Activated CD4-positive, alpha-beta memory T cell treated with anti-CD3 and anti-CD28 coated beads, Interleukin-2, amount 10 ng/mL, durations not matched to agents 7 days and 5 days (primary cell): ENCODE results near the gene ARVCF. TPM values are rescaled to one million over a fixed set of nuclear protein-coding genes. Genes with fewer than 3 reads are reported as not detected.

ENCODE experiments used
- CTCF ChIA-PET: fragments of 350-600 bp; sonication (Branson Sonifier 250); formaldehyde crosslinking; loops from one replicate; lab custom pipeline; 2021; ENCODE audit warnings: antibody characterized with exemption, inconsistent platforms; lab: Charles Lee
- POLR2A ChIA-PET: fragments of 350-600 bp; sonication (Branson Sonifier 250); formaldehyde crosslinking; loops from one replicate; lab custom pipeline; 2021; ENCODE audit warnings: antibody characterized with exemption; lab: Charles Lee
- DNase-seq: peaks from one replicate; pipeline ENCODE4 v3.0.0-alpha.2; 2020
- H3K27ac Mint-ChIP-seq: one replicate; pipeline ENCODE4 v1.8.0; 2021; ENCODE audit warnings: mild to moderate bottlenecking, mixed read lengths
- H3K27me3 Mint-ChIP-seq: one replicate; pipeline ENCODE4 v1.8.0; 2021; ENCODE audit warnings: mixed read lengths
- H3K36me3 Mint-ChIP-seq: one replicate; pipeline ENCODE4 v1.8.0; 2021; ENCODE audit warnings: low read depth, mixed read lengths
- H3K4me1 Mint-ChIP-seq: one replicate; pipeline ENCODE4 v1.8.0; 2021; ENCODE audit warnings: mixed read lengths
- H3K4me3 Mint-ChIP-seq: one replicate; pipeline ENCODE4 v1.8.0; 2021; ENCODE audit warnings: mild to moderate bottlenecking, mixed read lengths
- H3K9me3 Mint-ChIP-seq: one replicate; pipeline ENCODE4 v1.8.0; 2021; ENCODE audit warnings: mixed read lengths
- total RNA-seq, 2 experiments: library from RNA; stranded (reverse); gene quantifications; one replicate each; pipeline ENCODE4 v1.2.3, GENCODE V29; 2021

Gene ARVCF
- total RNA-seq, 2 experiments from 2014 or later = 0.58 to 0.71 TPM

DNA sequence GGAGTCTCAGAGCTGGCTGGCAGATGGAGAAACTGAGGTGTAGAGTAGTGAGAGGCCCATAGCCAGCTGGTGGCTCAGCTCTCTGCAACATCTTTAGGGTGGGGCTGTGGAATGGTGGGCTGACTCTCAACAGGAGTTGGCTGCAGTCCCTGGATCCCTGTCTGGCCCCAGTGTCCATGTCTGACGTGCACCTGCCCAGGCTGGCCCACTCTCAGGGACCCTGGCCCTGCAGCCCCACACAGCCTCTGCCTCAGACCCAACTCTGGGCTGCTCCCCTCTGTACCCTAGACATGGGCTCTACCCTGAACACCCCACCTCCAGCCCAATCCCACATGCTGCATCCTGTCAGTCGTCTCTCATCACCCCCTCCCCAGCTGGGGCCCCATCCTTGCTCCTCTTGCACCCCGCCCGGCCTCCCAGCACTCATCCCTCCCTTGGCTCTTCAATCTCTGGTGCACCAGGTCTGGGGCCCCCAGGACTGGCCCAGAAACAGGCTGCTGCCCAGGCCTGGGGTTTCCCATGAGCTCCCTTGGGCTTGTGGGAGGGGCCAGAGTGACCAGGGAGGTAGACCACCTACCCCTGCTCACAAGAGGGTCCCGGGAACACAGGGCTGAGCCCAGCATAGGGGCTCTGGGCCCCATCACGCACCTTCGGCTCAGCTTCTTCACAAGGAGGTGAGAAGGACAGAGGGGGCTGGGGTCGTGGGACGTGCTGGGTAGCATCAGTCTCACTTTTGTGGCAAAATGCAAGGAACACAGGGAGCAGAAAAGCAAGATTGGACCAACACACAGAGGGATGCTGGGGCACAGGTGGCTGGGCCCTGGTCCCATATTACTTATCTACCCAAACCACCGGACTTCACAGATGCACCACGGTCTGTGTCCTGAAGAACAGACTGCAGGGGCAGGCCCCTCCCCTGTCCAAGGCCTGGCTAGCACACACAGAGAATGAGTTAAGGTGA is 31.5 kb downstream of the ARVCF start:
- no peaks in the 10 kb centered on the region for H3K36me3 Mint-ChIP-seq
- no peaks in the 10 kb centered on the region for H3K4me1 Mint-ChIP-seq
- POLR2A ChIA-PET = no interaction called here
- CTCF ChIA-PET = no interaction called here
- H3K27ac Mint-ChIP-seq = no peak overlapping the region
- no peak overlapping the region for H3K4me3 Mint-ChIP-seq
- H3K27me3 Mint-ChIP-seq = no peaks in the 10 kb centered on the region
- H3K9me3 Mint-ChIP-seq = no peaks in the 10 kb centered on the region
- DNase-seq = no peak

DNA sequence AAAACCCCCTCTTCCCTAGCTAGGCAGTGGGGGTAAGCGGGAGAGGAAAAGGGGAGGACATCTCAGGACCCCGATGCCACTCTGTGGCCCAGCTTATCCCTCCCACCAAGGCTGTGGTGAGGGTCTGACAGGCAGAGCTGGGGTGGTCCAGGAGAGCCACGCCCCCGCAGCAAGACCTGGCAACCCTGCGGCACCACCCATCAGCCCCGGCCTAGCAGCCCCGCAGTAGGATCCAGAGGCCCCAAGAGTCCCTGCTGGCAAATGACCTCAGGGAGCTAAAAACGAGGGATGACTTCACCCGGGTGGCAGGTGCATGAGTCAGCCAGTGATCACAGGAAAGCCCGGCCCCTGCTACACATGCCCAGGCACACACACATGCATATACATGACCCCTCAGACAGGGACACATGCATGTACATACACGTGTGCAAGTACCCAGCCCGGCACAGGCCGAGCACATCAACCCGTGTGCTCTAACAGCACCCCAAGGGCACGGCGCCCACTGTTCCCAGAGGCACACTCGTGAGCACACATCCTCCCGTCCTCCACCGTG is 32.3 kb downstream of the ARVCF start:
- CTCF ChIA-PET = no interaction called here
- no peaks in the 10 kb centered on the region for H3K27me3 Mint-ChIP-seq
- DNase-seq = no peak
- H3K27ac Mint-ChIP-seq = no peak overlapping the region
- no peaks in the 10 kb centered on the region for H3K9me3 Mint-ChIP-seq
- POLR2A ChIA-PET = no interaction called here
- no peaks in the 10 kb centered on the region for H3K36me3 Mint-ChIP-seq
- no peaks in the 10 kb centered on the region for H3K4me1 Mint-ChIP-seq
- H3K4me3 Mint-ChIP-seq = no peak overlapping the region

DNA sequence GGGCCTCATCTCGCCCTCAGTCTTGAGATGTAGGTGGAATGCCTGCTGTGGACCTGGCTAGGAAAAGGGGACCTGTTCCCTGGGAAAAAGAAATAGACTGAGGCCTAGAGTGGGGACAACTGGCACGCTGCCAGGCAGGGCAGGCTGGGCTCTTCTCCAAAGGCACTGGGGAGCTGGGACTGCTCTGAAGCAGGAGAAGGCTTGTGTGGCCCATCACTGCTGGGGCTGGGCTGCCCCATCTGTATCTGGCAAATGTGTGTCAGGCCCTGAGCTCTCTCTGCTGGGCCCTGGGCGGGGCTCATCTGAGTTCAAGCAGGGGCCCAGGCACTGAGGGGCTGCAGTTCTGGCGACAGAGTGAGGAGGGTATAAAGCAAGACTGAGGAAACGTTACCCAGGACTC is 32.9 kb downstream of the ARVCF start:
- H3K9me3 Mint-ChIP-seq = no peaks in the 10 kb centered on the region
- no peaks in the 10 kb centered on the region for H3K36me3 Mint-ChIP-seq
- no peaks in the 10 kb centered on the region for H3K27me3 Mint-ChIP-seq
- H3K4me3 Mint-ChIP-seq = no peak overlapping the region
- ChIA-PET POLR2A (no interaction called here), CTCF (no interaction called here)
- no peaks in the 10 kb centered on the region for H3K4me1 Mint-ChIP-seq
- H3K27ac Mint-ChIP-seq = no peak overlapping the region
- DNase-seq = no peak

DNA sequence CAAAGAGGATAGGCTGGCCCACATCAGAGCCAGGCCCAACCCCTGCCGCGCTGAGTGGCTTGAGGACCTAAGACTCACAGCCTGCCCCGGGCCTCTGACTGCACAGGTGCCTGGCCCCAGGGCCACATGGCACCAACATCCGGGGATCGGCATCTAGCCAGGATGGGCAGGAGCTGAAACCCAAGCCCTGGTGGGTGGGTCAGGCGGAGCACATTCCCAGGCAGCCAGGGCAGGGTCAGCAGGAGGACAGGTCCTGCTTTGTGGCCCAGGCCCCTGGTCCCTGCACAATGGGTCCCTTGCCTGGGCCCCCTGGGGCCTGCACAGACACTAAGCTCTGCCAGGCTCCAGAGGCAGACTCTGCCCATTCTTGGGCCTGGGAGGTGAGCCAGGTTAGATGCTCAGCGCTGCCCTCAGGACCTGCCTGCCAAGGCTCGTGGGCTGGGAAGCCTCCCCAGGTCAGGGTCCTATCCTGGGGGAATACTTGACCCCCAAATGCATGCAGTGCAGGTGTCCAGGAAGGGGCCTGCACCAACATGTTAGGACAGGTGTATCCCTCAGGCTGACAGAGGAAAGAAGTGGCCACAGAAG is 33.5 kb downstream of the ARVCF start:
- H3K27ac Mint-ChIP-seq = no peak overlapping the region
- H3K4me3 Mint-ChIP-seq = no peak overlapping the region
- no peaks in the 10 kb centered on the region for H3K27me3 Mint-ChIP-seq
- ChIA-PET CTCF (no interaction called here), POLR2A (no interaction called here)
- no peak for DNase-seq
- no peaks in the 10 kb centered on the region for H3K9me3 Mint-ChIP-seq
- H3K36me3 Mint-ChIP-seq = no peaks in the 10 kb centered on the region
- H3K4me1 Mint-ChIP-seq = no peaks in the 10 kb centered on the region

DNA sequence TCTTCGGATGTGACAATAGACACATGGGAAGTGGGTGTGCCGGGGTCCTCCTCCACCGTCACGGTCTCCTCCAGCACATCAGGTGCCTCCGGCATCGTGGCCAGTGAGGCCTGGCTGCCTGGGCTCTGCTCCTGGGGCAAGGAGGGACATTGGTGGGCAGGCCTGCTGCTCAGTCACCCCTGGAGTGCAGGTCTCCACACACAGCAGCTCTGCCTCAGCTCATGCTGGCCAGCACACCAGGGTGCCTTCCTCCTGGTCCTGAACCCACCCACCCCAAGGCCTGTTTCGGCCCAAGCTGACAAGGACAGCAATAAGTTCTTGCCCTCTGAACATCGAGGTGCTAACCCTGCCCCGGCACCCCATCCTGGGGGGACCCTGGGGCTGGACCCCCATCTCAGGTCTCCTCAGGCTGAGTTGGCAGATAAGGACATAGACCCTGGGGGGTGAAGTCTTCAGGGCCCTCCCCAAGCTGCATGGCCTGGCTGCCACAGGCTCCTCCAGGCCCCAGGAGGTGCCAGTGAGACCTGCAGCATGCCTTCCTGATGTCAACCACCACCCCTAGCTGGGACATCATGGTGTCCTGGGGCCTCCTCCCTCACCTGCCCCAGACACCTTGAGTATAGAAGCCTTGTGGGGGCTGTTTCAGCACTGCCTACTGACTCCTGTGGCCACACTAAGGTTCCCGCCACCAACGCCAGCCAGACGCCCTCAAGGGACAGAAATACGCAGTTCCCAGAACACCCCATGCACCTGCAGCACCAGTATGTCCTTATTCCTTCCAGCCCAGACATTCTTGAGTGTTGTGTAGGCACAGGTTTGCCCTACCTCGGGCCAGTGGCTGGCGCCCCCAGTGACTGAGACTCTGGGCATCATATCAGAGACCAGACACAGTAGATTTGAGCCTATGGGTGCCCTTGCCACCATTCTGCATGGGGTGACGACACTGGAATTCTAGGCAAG is 34.4 kb downstream of the ARVCF start:
- Mint-ChIP-seq H3K36me3 (no peaks in the 10 kb centered on the region), H3K4me3 (no peak overlapping the region), H3K9me3 (no peaks in the 10 kb centered on the region), H3K27me3 (no peaks in the 10 kb centered on the region), H3K4me1 (no peaks in the 10 kb centered on the region), H3K27ac (no peak overlapping the region)
- ChIA-PET CTCF (no interaction called here), POLR2A (no interaction called here)
- no peak for DNase-seq

DNA sequence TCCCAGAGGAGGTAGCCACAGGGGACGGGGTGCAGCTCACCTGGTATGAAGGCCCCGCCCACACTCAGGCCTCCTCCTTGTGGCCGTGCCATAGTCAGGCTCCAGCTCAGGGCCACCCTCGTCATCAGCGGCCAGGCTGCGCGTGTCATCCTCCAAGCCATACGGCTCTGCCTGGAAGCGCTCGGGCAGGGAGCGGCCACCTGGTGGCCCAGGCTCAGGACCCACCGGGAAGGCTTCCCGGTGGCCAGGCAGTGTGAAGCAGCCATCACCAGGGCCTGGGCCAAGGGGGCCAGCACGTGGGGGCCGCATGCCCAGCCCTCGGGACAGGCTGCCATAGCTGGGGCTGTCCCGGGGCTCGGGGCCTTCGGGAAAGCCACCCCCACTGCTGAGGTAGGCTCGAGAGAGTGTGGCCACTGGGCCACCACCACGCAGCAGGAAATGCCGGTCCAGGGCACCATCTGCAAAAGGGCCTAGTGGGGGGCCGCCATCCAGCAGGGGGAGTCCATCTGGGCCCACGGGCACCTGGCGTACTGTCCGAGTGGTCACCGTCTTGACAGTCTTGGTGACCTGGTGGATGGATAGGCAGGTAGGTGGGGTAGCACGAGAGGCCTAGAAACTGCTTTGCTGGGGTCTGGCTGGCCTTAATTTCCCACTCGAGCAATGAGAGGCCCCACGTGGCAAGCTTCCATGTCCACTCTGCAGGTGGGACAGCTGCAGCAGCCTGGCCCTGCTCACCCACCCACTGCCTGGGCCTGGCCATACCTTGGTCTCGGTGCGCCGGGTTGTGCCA is 35.3 kb downstream of the ARVCF start:
- H3K4me1 Mint-ChIP-seq = no peaks in the 10 kb centered on the region
- no peaks in the 10 kb centered on the region for H3K9me3 Mint-ChIP-seq
- no peak for DNase-seq
- H3K36me3 Mint-ChIP-seq = no peaks in the 10 kb centered on the region
- ChIA-PET POLR2A (no interaction called here), CTCF (no interaction called here)
- no peaks in the 10 kb centered on the region for H3K27me3 Mint-ChIP-seq
- no peak overlapping the region for H3K4me3 Mint-ChIP-seq
- H3K27ac Mint-ChIP-seq = no peak overlapping the region

DNA sequence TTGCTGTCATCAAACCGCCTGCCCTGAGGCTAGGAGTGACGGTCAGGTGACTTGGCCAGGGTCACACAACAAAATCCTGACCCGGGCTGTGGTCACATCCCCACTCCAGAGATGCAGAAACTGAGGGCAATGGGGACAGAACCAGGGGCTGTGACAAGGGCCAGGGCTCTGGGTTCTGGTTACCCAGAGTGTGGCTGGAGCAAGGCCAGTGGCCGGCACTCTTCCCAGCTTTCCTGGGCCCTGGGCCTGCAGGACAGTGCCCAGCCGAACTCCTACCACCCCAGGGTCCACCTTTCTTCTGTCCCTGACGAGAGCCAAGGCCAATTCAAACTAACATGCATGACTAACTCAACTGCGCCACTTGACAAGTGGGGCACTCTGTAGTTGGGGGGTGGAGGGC is 35.9 kb downstream of the ARVCF start:
- ChIA-PET CTCF (no interaction called here), POLR2A (no interaction called here)
- no peaks in the 10 kb centered on the region for H3K27me3 Mint-ChIP-seq
- no peak for DNase-seq
- H3K9me3 Mint-ChIP-seq = no peaks in the 10 kb centered on the region
- H3K36me3 Mint-ChIP-seq = no peaks in the 10 kb centered on the region
- H3K27ac Mint-ChIP-seq = no peak overlapping the region
- no peak overlapping the region for H3K4me3 Mint-ChIP-seq
- no peaks in the 10 kb centered on the region for H3K4me1 Mint-ChIP-seq

DNA sequence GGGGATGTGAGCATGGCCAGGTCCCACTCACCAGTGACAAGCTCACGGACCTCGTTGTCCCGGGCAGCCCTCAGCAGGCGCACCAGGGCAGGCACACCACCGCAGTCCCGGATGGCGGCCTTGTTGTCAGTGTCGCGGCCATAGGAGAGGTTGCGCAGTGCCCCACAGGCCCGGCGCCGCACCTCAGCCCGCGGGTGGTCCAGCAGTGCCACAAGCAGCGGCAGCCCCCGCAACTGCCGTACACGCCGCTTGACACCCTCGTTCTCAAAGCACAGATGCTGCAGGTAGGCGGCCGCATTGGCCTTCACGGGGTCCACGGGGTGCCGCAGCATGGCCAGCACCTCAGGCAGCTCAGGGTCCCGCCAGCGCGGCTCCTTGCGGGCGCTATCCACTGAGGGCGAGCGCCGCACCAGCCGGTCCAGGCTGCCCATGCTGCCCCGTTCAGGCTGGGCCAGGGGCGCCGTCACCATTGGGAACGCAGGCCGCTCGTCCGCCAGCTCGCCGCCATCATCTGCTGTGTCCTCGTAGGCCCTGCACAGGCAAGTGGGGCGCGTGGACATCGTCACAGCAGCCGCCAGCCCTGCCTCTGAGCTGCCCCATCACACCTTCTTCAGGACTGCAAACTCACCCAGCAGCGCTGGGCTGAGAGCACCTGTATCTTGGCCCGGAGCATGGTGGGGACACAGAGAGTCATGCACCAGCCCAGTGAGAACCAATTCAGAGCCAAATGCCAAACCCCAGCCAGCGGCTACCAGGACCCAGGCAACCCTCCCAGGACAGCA is 36.7 kb downstream of the ARVCF start:
- H3K4me3 Mint-ChIP-seq = no peak overlapping the region
- CTCF ChIA-PET = interaction anchor here (1.8 kb wide), 1 partner anchor 9 kb away, joined by 7 read pairs; no protein-coding TSS in a partner anchor

DNA sequence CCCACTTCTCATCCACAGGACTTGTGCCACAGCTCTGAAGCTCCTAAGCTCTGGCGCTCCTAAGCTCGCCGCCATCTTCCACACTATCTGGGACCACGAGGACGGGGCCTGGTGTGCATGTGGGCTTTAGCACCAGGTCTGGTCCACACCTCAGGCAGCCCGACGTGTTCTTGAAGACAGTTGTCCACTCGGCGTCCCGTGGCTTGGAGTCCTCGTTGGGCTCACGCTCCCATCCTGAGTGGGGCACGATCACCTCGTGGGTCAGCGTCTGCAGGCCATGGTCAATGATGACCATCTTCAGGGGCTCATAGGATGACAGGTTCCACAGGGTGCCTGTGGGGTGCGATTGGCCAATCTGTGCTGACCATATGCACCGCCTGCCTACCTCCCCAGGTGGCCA is 37.9 kb downstream of the ARVCF start:
- CTCF ChIA-PET = interaction anchor here (1.8 kb wide), 1 partner anchor 8 kb away, joined by 7 read pairs; no protein-coding TSS in a partner anchor
- no peaks in the 10 kb centered on the region for H3K36me3 Mint-ChIP-seq
- H3K9me3 Mint-ChIP-seq = no peaks in the 10 kb centered on the region
- H3K27ac Mint-ChIP-seq = no peak overlapping the region
- DNase-seq = no peak
- no peaks in the 10 kb centered on the region for H3K27me3 Mint-ChIP-seq
- POLR2A ChIA-PET = no interaction called here
- H3K4me1 Mint-ChIP-seq = peaks cover 4% of the 10 kb centered on the region
- no peak overlapping the region for H3K4me3 Mint-ChIP-seq

More for the DNA sequence above, 36.7 kb downstream of the ARVCF start:
- Mint-ChIP-seq H3K4me1 (peaks cover 4% of the 10 kb centered on the region), H3K36me3 (no peaks in the 10 kb centered on the region), H3K27me3 (no peaks in the 10 kb centered on the region), H3K9me3 (no peaks in the 10 kb centered on the region), H3K27ac (no peak overlapping the region)
- no peak for DNase-seq
- POLR2A ChIA-PET = no interaction called here

DNA sequence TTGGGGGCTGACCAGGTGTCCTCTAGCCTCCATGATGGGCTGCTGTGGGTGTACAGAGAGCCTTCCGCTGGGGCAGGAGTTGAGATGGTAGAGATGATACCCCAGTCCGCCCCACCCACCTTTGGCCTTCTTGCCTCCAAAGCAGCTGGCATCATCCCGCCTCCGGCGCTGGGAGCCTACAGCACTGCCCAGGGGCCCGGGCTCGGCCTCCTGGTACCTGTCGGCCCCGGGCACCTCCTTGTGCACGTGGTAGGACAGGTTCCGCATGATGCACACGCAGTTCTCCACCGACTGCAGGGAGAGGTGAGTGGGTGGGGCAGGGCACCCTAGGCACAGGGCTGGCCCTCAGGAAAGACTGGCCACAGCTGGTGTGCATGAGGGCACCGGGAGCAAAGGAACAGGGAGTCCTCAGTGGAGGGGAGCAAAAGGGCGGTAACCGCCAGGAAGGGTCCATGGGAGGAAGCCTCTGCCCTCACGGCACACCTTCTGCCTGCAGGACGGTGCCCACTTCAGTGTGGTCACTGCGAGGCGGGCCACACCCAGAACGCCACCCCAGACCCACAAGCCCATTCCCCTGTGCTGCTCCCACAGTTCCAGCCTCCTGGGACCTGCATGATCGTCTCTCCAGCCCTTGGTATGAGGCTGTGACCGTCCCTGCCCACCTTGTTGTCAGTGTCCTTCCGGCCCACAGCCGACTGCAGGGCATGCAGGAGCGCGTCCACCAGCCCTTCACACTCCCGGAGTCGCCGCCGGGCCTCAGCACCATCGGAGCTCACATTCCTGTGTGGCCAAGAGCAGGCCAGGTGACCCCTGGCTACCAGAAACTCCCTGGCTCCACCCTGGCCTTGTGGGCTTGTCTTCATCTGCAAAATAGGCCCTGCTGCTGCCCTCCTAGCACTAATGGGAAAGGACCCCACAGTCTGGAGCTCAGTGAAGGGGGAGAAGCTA is 39.1 kb downstream of the ARVCF start:
- H3K4me3 Mint-ChIP-seq = no peak overlapping the region
- CTCF ChIA-PET = no interaction called here
- H3K9me3 Mint-ChIP-seq = no peaks in the 10 kb centered on the region
- no peak for DNase-seq
- H3K27me3 Mint-ChIP-seq = no peaks in the 10 kb centered on the region
- no peaks in the 10 kb centered on the region for H3K36me3 Mint-ChIP-seq
- peaks cover 4% of the 10 kb centered on the region for H3K4me1 Mint-ChIP-seq
- POLR2A ChIA-PET = no interaction called here
- H3K27ac Mint-ChIP-seq = no peak overlapping the region

DNA sequence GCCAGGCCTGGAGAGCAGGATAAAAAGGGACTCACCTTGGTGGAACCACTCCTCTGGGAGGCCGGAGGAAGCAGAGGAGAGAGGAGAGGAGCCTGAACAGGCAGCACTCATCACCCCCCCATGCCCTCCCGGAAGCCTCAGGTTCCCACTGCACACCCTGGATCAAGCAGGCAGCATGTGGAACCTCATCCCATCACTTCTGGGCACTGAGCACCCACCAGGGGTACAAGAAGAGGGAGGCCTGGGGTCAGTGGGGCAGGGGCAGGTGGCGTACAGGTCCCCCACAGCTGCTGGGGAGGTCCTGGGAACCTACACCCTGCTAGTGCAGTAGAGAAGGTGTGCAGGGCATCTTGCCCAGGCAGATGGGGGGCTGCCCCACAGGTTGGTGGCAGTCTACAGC is 40.0 kb downstream of the ARVCF start:
- peaks cover 4% of the 10 kb centered on the region for H3K4me1 Mint-ChIP-seq
- no peaks in the 10 kb centered on the region for H3K27me3 Mint-ChIP-seq
- ChIA-PET POLR2A (no interaction called here), CTCF (no interaction called here)
- no peaks in the 10 kb centered on the region for H3K36me3 Mint-ChIP-seq
- no peak for DNase-seq
- H3K27ac Mint-ChIP-seq = no peak overlapping the region
- H3K4me3 Mint-ChIP-seq = no peak overlapping the region
- H3K9me3 Mint-ChIP-seq = no peaks in the 10 kb centered on the region
